ENCODE data around the gene GALNT4. TPM values are rescaled to one million over a fixed set of nuclear protein-coding genes. Genes with fewer than 3 reads are reported as not detected.

Gene GALNT4
- total and polyA plus RNA-seq, 10 of the 15 experiments (the other 5 are each of a cell fraction or from before 2014, with no cell fraction given) = 0.90 to 2.9 (median 1.8) TPM

- no peak for DNase-seq (ENCODE audit: low read depth, low spot score)
Measured at GRCh38 chr12:89559753-89560152, 35.2 kb upstream of the GALNT4 start.

More at GRCh38 chr12:89559753-89560152, 35.2 kb upstream of the GALNT4 start:
- Histone ChIP-seq H3K27me3 (replicated peaks in 1 of 2; ENCODE audit: control insufficient read depth in 2 of 2, insufficient read depth in 2 of 2, low read length in 1 of 2) (no peaks in the 10 kb centered on the region), H3K4me3 (no peak overlapping the region), H3K79me2 (ENCODE audit: control insufficient read depth, insufficient read depth, low read length) (no peaks in the 10 kb centered on the region), H3K9ac (ENCODE audit: control insufficient read depth, insufficient read depth, low read length) (no peak overlapping the region), H4K20me1 (ENCODE audit: control insufficient read depth, insufficient read depth) (no peaks in the 10 kb centered on the region), H3K27ac (ENCODE audit: control insufficient read depth, insufficient read depth) (no peak overlapping the region), H3K36me3 (ENCODE audit: control insufficient read depth in 2 of 2, insufficient read depth in 2 of 2, low read length in 1 of 2) (no peaks in the 10 kb centered on the region), H3K9me3 (replicated peaks; ENCODE audit: control insufficient read depth, insufficient read depth, low read length) (no peaks in the 10 kb centered on the region), H2AFZ (ENCODE audit: control insufficient read depth, low read depth, low read length) (no peak overlapping the region), H3K4me2 (ENCODE audit: control insufficient read depth, insufficient read depth) (no peak overlapping the region), H3K4me1 (ENCODE audit: control insufficient read depth, insufficient read depth, low read length) (no peaks in the 10 kb centered on the region)
- 67% methylated on average over 10 of the region's 10 CpGs for WGBS (ENCODE audit: insufficient coverage, insufficient replicate concordance, low lambda C conversion rate, missing lambda C conversion rate)
- in situ Hi-C loops (cut with MboI) (no loop called here), intact Hi-C loops (cut with micrococcal nuclease; ENCODE audit: unreplicated experiment) (no loop called here)
- no peak for TF ChIP-seq EGR1 (IDR thresholded peaks at IDR 0.05; ENCODE audit: borderline replicate concordance in 1 of 2, low read depth in 2 of 2, low read length in 2 of 2)
- TF ChIP-seq POLR2A (IDR thresholded peaks at IDR 0.05; ENCODE audit: low read depth, low read length) = no peak
- no peak for TF ChIP-seq MYC (IDR thresholded peaks at IDR 0.05; ENCODE audit: insufficient read depth, insufficient read length, insufficient replicate concordance, low read length, severe bottlenecking)
- TF ChIP-seq ZSCAN29 (IDR thresholded peaks at IDR 0.05) = no peak
- no peak for TF ChIP-seq NRF1 (conservative IDR thresholded peaks at IDR 0.05; ENCODE audit: low read depth, low read length)
- TF ChIP-seq ZNF207 (IDR thresholded peaks at IDR 0.05; ENCODE audit: borderline replicate concordance) = no peak
- no peak for TF ChIP-seq KLF5 (IDR thresholded peaks at IDR 0.05; ENCODE audit: partially characterized antibody)
- TF ChIP-seq NBN (IDR thresholded peaks at IDR 0.05) = no peak
- no peak for TF ChIP-seq CEBPB (IDR thresholded peaks at IDR 0.05; ENCODE audit: borderline replicate concordance in 1 of 2, low read depth in 2 of 2, low read length in 2 of 2)
- TF ChIP-seq LARP7 (IDR thresholded peaks at IDR 0.05) = no peak
- no peak for TF ChIP-seq SMAD5 (IDR thresholded peaks at IDR 0.05; ENCODE audit: low read depth)
- TF ChIP-seq, protein P1, sequence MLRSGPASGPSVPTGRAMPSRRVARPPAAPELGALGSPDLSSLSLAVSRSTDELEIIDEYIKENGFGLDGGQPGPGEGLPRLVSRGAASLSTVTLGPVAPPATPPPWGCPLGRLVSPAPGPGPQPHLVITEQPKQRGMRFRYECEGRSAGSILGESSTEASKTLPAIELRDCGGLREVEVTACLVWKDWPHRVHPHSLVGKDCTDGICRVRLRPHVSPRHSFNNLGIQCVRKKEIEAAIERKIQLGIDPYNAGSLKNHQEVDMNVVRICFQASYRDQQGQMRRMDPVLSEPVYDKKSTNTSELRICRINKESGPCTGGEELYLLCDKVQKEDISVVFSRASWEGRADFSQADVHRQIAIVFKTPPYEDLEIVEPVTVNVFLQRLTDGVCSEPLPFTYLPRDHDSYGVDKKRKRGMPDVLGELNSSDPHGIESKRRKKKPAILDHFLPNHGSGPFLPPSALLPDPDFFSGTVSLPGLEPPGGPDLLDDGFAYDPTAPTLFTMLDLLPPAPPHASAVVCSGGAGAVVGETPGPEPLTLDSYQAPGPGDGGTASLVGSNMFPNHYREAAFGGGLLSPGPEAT (IDR thresholded peaks at IDR 0.05; ENCODE audit: low read depth) = no peak
- no peak for TF ChIP-seq ASH2L (IDR thresholded peaks at IDR 0.05; ENCODE audit: borderline replicate concordance, low read depth)
- ChIA-PET CTCF (interaction anchor here (3.9 kb wide), 1 partner anchor 16 kb away, joined by 15 read pairs; no protein-coding TSS in a partner anchor), SMC1A (ENCODE audit: uncharacterized antibody, unreplicated experiment) (interaction anchor here (1.5 kb wide), 1 partner anchor 17 kb away, joined by 3 read pairs; no protein-coding TSS in a partner anchor), RAD21 (ENCODE audit: unreplicated experiment) (no interaction called here), POLR2A (no interaction called here)
- ATAC-seq (no peak), FAIRE-seq (no peak)
- no TSS peak for BruUV-seq (replicated peaks)
